IgD-negative memory B cell (primary cell): ENCODE results near the gene PARD6B. TPM values are rescaled to one million over a fixed set of nuclear protein-coding genes. Genes with fewer than 3 reads are reported as not detected.
"Not testable (repeated sequence)": the region's sequence is repeated elsewhere in the genome, so short reads cannot be mapped to it uniquely, and the experiment has no call there.

Source experiments
- H3K27ac Mint-ChIP-seq, 3 donors: one replicate each; pipeline ENCODE4 v1.8.0; 2020 to 2022; ENCODE audit warnings: mild to moderate bottlenecking in 3 of 3, mixed read lengths in 3 of 3, moderate library complexity in 1 of 3
- H3K27me3 Mint-ChIP-seq: one replicate; pipeline ENCODE4 v1.8.0; 2021; ENCODE audit warnings: mixed read lengths
- H3K36me3 Mint-ChIP-seq: one replicate; pipeline ENCODE4 v1.8.0; 2020; ENCODE audit warnings: mild to moderate bottlenecking, mixed read lengths
- H3K4me1 Mint-ChIP-seq, 3 donors: one replicate each; pipeline ENCODE4 v1.8.0; 2020 to 2022; ENCODE audit warnings: mixed read lengths in 3 of 3, mild to moderate bottlenecking in 1 of 3
- H3K4me3 Mint-ChIP-seq, 4 donors: one replicate each; pipeline ENCODE4 v1.8.0; 2020 to 2022; ENCODE audit warnings: mild to moderate bottlenecking in 4 of 4, mixed read lengths in 4 of 4, moderate library complexity in 3 of 4
- H3K9me3 Mint-ChIP-seq, 3 donors: one replicate each; pipeline ENCODE4 v1.8.0; 2020 to 2021; ENCODE audit warnings: mixed read lengths in 3 of 3, mild to moderate bottlenecking in 1 of 3
- polyA plus RNA-seq: library from polyadenylated mRNA; unstranded; fragments of 300-500 nt; fragmentation: Illumina TruSeq; gene quantifications from one replicate; pipeline ENCODE4 v1.2.3, GENCODE V29; 2021

PARD6B gene
- polyA plus RNA-seq, 1 donor from 2014 or later = 0.70 TPM

GRCh38 chr20:50797142-50797541 is 65.8 kb downstream of the PARD6B start:
- H3K27me3 Mint-ChIP-seq = peaks cover 2% of the 10 kb centered on the region
- peak overlapping the region; percentile 3 to 59 (median 46) for H3K27ac Mint-ChIP-seq
- H3K4me1 Mint-ChIP-seq = peaks cover 24 to 34% (median 29%) of the 10 kb centered on the region in 3 donors
- H3K36me3 Mint-ChIP-seq = peaks cover 3% of the 10 kb centered on the region
- H3K4me3 Mint-ChIP-seq = peak overlapping the region; percentile 34 to 72 (median 54)
- no peaks in the 10 kb centered on the region for H3K9me3 Mint-ChIP-seq

- Mint-ChIP-seq H3K4me3 (peak overlapping the region; percentile 65 to 84 (median 79)), H3K27me3 (peaks cover 2% of the 10 kb centered on the region), H3K9me3 (no peaks in the 10 kb centered on the region), H3K4me1 (peaks cover 24 to 39% (median 30%) of the 10 kb centered on the region in 3 donors), H3K27ac (peak overlapping the region; percentile 82 to 95 (median 83)), H3K36me3 (peaks cover 3% of the 10 kb centered on the region)
Observed at GRCh38 chr20:50798650-50799049, 67.3 kb downstream of the PARD6B start.

GRCh38 chr20:50799176-50799889 is 68.0 kb downstream of the PARD6B start:
- Mint-ChIP-seq H3K4me1 (peaks cover 24 to 43% (median 29%) of the 10 kb centered on the region in 3 donors), H3K9me3 (no peaks in the 10 kb centered on the region), H3K27me3 (peaks cover 2% of the 10 kb centered on the region), H3K36me3 (peaks cover 3% of the 10 kb centered on the region), H3K27ac (peak overlapping the region; percentile 82 to 95 (median 83)), H3K4me3 (peak overlapping the region; percentile 65 to 87 (median 79))

- peaks cover 31 to 50% (median 36%) of the 10 kb centered on the region in 3 donors for H3K4me1 Mint-ChIP-seq
Observed at GRCh38 chr20:50799890-50800550, 68.6 kb downstream of the PARD6B start.

GRCh38 chr20:50800986-50801746 is 69.8 kb downstream of the PARD6B start:
- Mint-ChIP-seq H3K4me3 (peak overlapping the region in 2 of 4 donors; percentile 57 to 63), H3K27ac (peak overlapping the region; percentile 59 to 86 (median 67)), H3K4me1 (peaks cover 37 to 56% (median 40%) of the 10 kb centered on the region in 3 donors)
- not testable (repeated sequence) for H3K36me3 Mint-ChIP-seq, H3K9me3 Mint-ChIP-seq, H3K27me3 Mint-ChIP-seq

More at GRCh38 chr20:50799890-50800550, 68.6 kb downstream of the PARD6B start:
- peaks cover 2% of the 10 kb centered on the region for H3K27me3 Mint-ChIP-seq
- peak overlapping the region; percentile 65 to 87 (median 79) for H3K4me3 Mint-ChIP-seq
- peaks cover 3% of the 10 kb centered on the region for H3K36me3 Mint-ChIP-seq
- H3K27ac Mint-ChIP-seq = peak overlapping the region; percentile 82 to 95 (median 83)
- H3K9me3 Mint-ChIP-seq = no peaks in the 10 kb centered on the region

GRCh38 chr20:50801747-50802125 is 70.4 kb downstream of the PARD6B start:
- peak overlapping the region in 1 of 3 donors; percentile 59 for H3K27ac Mint-ChIP-seq
- peaks cover 40 to 59% (median 43%) of the 10 kb centered on the region in 3 donors for H3K4me1 Mint-ChIP-seq
- H3K4me3 Mint-ChIP-seq = peak overlapping the region in 3 of 4 donors; percentile 21 to 63 (median 57)
- H3K36me3 Mint-ChIP-seq = peaks cover 3% of the 10 kb centered on the region
- H3K9me3 Mint-ChIP-seq = no peaks in the 10 kb centered on the region
- H3K27me3 Mint-ChIP-seq = peaks cover 3% of the 10 kb centered on the region

GRCh38 chr20:50802289-50802688 is 70.9 kb downstream of the PARD6B start:
- peaks cover 40 to 54% (median 43%) of the 10 kb centered on the region in 3 donors for H3K4me1 Mint-ChIP-seq
- H3K36me3 Mint-ChIP-seq = peaks cover 3% of the 10 kb centered on the region
- peak overlapping the region in 3 of 4 donors; percentile 21 to 63 (median 57) for H3K4me3 Mint-ChIP-seq
- peaks cover 3% of the 10 kb centered on the region for H3K27me3 Mint-ChIP-seq
- peak overlapping the region in 1 of 3 donors; percentile 59 for H3K27ac Mint-ChIP-seq
- no peaks in the 10 kb centered on the region for H3K9me3 Mint-ChIP-seq

GRCh38 chr20:50804437-50805348 is 73.3 kb downstream of the PARD6B start:
- Mint-ChIP-seq H3K36me3 (peaks cover 4% of the 10 kb centered on the region), H3K4me1 (peaks cover 44 to 59% (median 45%) of the 10 kb centered on the region in 3 donors), H3K27me3 (peaks cover 2% of the 10 kb centered on the region), H3K4me3 (peak overlapping the region; percentile 74 to 90 (median 81)), H3K9me3 (no peaks in the 10 kb centered on the region), H3K27ac (peak overlapping the region; percentile 91 to 93 (median 92))

- Mint-ChIP-seq H3K4me3 (peak overlapping the region; percentile 74 to 90 (median 81)), H3K36me3 (peaks cover 5% of the 10 kb centered on the region), H3K9me3 (peaks cover 0 to 6% (median 0%) of the 10 kb centered on the region in 3 donors), H3K27me3 (peaks cover 2% of the 10 kb centered on the region), H3K27ac (peak overlapping the region; percentile 91 to 93 (median 92)), H3K4me1 (peaks cover 44 to 60% (median 47%) of the 10 kb centered on the region in 3 donors)
Observed at GRCh38 chr20:50805349-50805684, 73.9 kb downstream of the PARD6B start.

- Mint-ChIP-seq H3K27me3 (peaks cover 2% of the 10 kb centered on the region), H3K9me3 (peaks cover 0 to 8% (median 4%) of the 10 kb centered on the region in 3 donors), H3K4me1 (peaks cover 51 to 62% (median 54%) of the 10 kb centered on the region in 3 donors), H3K4me3 (peak overlapping the region in 1 of 4 donors; percentile 83), H3K27ac (peak overlapping the region; percentile 81 to 93 (median 91)), H3K36me3 (peaks cover 5% of the 10 kb centered on the region)
Observed at GRCh38 chr20:50806126-50806768, 74.9 kb downstream of the PARD6B start.

Other genes with a start within 250 kb of the PARD6B start
- 73.8 TPM for gene PTPN1, start 221.2 kb upstream of the PARD6B start, polyA plus RNA-seq
- gene RIPOR3, start 40.0 kb upstream of the PARD6B start, polyA plus RNA-seq = 3.3 TPM
- 118 TPM for gene BCAS4, start 63.5 kb downstream of the PARD6B start, polyA plus RNA-seq
- gene ADNP, start 199.9 kb downstream of the PARD6B start, polyA plus RNA-seq = 10.3 TPM
- 62.1 TPM for gene DPM1, start 227.0 kb downstream of the PARD6B start, polyA plus RNA-seq
- 3.5 TPM for gene MOCS3, start 227.2 kb downstream of the PARD6B start, polyA plus RNA-seq